K562 (cell line): ENCODE results near the gene RBM20. TPM values are rescaled to one million over a fixed set of nuclear protein-coding genes. Genes with fewer than 3 reads are reported as not detected.

Source experiments
- ATAC-seq: fragments of 200-7000 bp; cut with Tn5 transposase; 3 replicates; pipeline ENCODE4 v1.9.1; 2020; ENCODE audit warnings: moderate library complexity
- BruUV-seq: library from RNA; stranded (reverse); fragments of 400-500 nt; replicated peaks from 2 replicates; lab custom pipeline; 2021; lab: Mats Ljungman, UMichigan
- CTCF ChIA-PET: fragments of 300-600 bp; formaldehyde crosslinking; extraction: SDS; loops from one replicate; lab custom pipeline; 2021; ENCODE audit warnings: low intra/inter-chr PET ratio; lab: Yijun Ruan, JAX
- POLR2A ChIA-PET: fragments of 300-600, 350-650 bp; sonication (Branson Sonifier 250); formaldehyde crosslinking; extraction: SDS; loops from one replicate; lab custom pipeline; 2021; ENCODE audit warnings: antibody characterized with exemption, inconsistent platforms; lab: Yijun Ruan, JAX
- DNase-seq, 4 experiments: peaks; one replicate each; pipeline versions ENCODE4 v3.0.0 to v3.0.0-alpha.2; 2011 to 2018; ENCODE audit warnings: low spot score in 3 of 4, mixed read lengths in 3 of 4; ENCODE audit errors: extremely low read depth in 1 of 4
- FAIRE-seq: peaks from 2 replicates; lab custom pipeline; 2011; peaks lifted over from hg19 to GRCh38; lab: Jason Lieb, UNC
- H2AFZ ChIP-seq: 2 replicates; pipeline ENCODE4 v1.6.0; 2011; ENCODE audit warnings: low read depth, low read length, control low read depth, inconsistent platforms
- H3K27ac ChIP-seq: fragments of 200-600 bp; 3 replicates; pipeline ENCODE4 v1.8.0; 2011; ENCODE audit warnings: low read depth, mild to moderate bottlenecking, control low read depth, inconsistent platforms, low read length, moderate library complexity, mixed read lengths; ENCODE audit errors: extremely low read depth
- H3K27me3 ChIP-seq, 2 experiments: fragments of 300-600 bp in 1 of 2; 2 replicates in 1 of 2; 3 replicates in 1 of 2; pipeline versions ENCODE4 v1.6.0 to v1.8.0; 2011; ENCODE audit warnings: inconsistent platforms in 2 of 2, low read length in 2 of 2, mild to moderate bottlenecking in 1 of 2, mixed read lengths in 1 of 2, moderate library complexity in 1 of 2; ENCODE audit not compliant: control insufficient read depth in 2 of 2, insufficient read depth in 2 of 2
- H3K36me3 ChIP-seq: fragments of 300-600 bp; 3 replicates; pipeline ENCODE4 v1.8.0; 2011; ENCODE audit warnings: mild to moderate bottlenecking, low read length, inconsistent platforms; ENCODE audit not compliant: control insufficient read depth, insufficient read depth
- H3K4me1 ChIP-seq, 2 experiments: fragments of 200-600 bp in 1 of 2; replicated peaks in 1 of 2; 2 replicates in 1 of 2; 3 replicates in 1 of 2; pipeline versions ENCODE4 v1.5.1 to v1.8.0; 2011; ENCODE audit warnings: inconsistent platforms in 2 of 2, low read length in 2 of 2, mild to moderate bottlenecking in 1 of 2, mixed read lengths in 1 of 2, moderate library complexity in 1 of 2; ENCODE audit not compliant: control insufficient read depth in 2 of 2, insufficient read depth in 2 of 2
- H3K4me2 ChIP-seq: 2 replicates; pipeline ENCODE4 v1.6.1; 2011; ENCODE audit warnings: low read length, control low read depth, inconsistent platforms, mixed read lengths; ENCODE audit not compliant: insufficient read depth
- H3K4me3 ChIP-seq: fragments of 200-600 bp; sonication (generic), shearing (Covaris generic); 2 replicates; pipeline ENCODE4 v1.5.1; 2016; ENCODE audit warnings: control low read depth, inconsistent platforms
- H3K79me2 ChIP-seq: fragments of 200-600 bp; 3 replicates; pipeline ENCODE4 v1.8.0; 2011; ENCODE audit warnings: low read length, inconsistent platforms; ENCODE audit not compliant: control insufficient read depth, insufficient read depth
- H3K9ac ChIP-seq, 2 experiments: 2 replicates each; pipeline versions ENCODE4 v1.6.0 to v1.6.1; 2011; ENCODE audit warnings: low read depth in 2 of 2, low read length in 2 of 2, control low read depth in 1 of 2, inconsistent platforms in 1 of 2, mild to moderate bottlenecking in 1 of 2, mixed read lengths in 1 of 2; ENCODE audit not compliant: insufficient read depth in 1 of 2
- H3K9me1 ChIP-seq: one replicate; pipeline ENCODE4 v1.6.0; 2011; ENCODE audit warnings: inconsistent platforms, mild to moderate bottlenecking, low read length, moderate library complexity; ENCODE audit not compliant: control insufficient read depth, insufficient read depth
- H3K9me3 ChIP-seq: replicated peaks from 2 replicates; pipeline ENCODE4 v1.5.1; 2011; ENCODE audit warnings: low read depth, low read length, inconsistent platforms; ENCODE audit not compliant: control insufficient read depth, insufficient read depth
- H4K20me1 ChIP-seq: replicated peaks from 2 replicates; pipeline ENCODE4 v1.6.1; 2011; ENCODE audit warnings: low read length, inconsistent platforms, mixed read lengths; ENCODE audit not compliant: control insufficient read depth, insufficient read depth
- CHCHD3 ChIP-seq: fragments of 250-450 bp; sonication (Bioruptor Pico); IDR thresholded peaks from 2 replicates; pipeline ENCODE4 v2.1.2; 2022; ENCODE audit warnings: mild to moderate bottlenecking
- HDAC2 ChIP-seq: fragments of 450-650 bp; IDR thresholded peaks from 2 replicates; pipeline ENCODE4 v1.6.1; 2016; ENCODE audit warnings: mild to moderate bottlenecking
- IRF9 ChIP-seq: fragments of 450-650 bp; IDR thresholded peaks from 2 replicates; pipeline ENCODE4 v1.6.1; 2016; ENCODE audit warnings: missing biosample characterization, missing genetic modification characterization
- MLX ChIP-seq, 2 experiments: fragments of 450-650 bp in 1 of 2; sonication (generic) in 1 of 2; formaldehyde crosslinking; conservative IDR thresholded peaks; 2 replicates each; pipeline versions ENCODE4 v1.4.0 to v1.8.1; 2020 to 2022; ENCODE audit warnings: mild to moderate bottlenecking in 1 of 2, missing genetic modification reagents in 1 of 2
- MYNN ChIP-seq, 2 experiments: sonication (generic); formaldehyde crosslinking in 1 of 2; IDR thresholded peaks; 2 replicates each; pipeline versions ENCODE4 v1.5.0 to v1.6.1; 2016 to 2020; ENCODE audit warnings: antibody characterized with exemption in 1 of 2, missing genetic modification reagents in 1 of 2
- NFIX ChIP-seq: fragments of 250-450 bp; sonication (Bioruptor Pico); IDR thresholded peaks from 2 replicates; pipeline ENCODE4 v1.4.0; 2020; ENCODE audit warnings: low read depth, mild to moderate bottlenecking, moderate library complexity
- NR4A1 ChIP-seq, 2 experiments: fragments of 250-450 bp in 1 of 2; fragments of 450-650 bp in 1 of 2; sonication (Bioruptor Pico) in 1 of 2; IDR thresholded peaks; 2 replicates each; pipeline versions ENCODE4 v1.4.0 to v1.6.1; 2016 to 2020; ENCODE audit warnings: mild to moderate bottlenecking in 2 of 2, missing compliant biosample characterization in 1 of 2, missing genetic modification characterization in 1 of 2, moderate library complexity in 1 of 2
- SIRT6 ChIP-seq: IDR thresholded peaks from one replicate; pipeline ENCODE4 v1.6.1; 2012; ENCODE audit warnings: low read depth, mild to moderate bottlenecking, control low read depth, inconsistent platforms, low read length, moderate library complexity
- SNIP1 ChIP-seq: fragments of 450-650 bp; IDR thresholded peaks from 2 replicates; pipeline ENCODE4 v1.7.1; 2017; ENCODE audit warnings: low read depth, mild to moderate bottlenecking
- TEAD4 ChIP-seq, 2 experiments: sonication (generic) in 1 of 2; formaldehyde crosslinking in 1 of 2; IDR thresholded peaks; 2 replicates each; pipeline versions ENCODE4 v1.6.1 to v1.8.0; 2012 to 2022; ENCODE audit warnings: borderline replicate concordance in 1 of 2, inconsistent platforms in 1 of 2, low read length in 1 of 2, mild to moderate bottlenecking in 1 of 2, missing genetic modification reagents in 1 of 2
- TFE3 ChIP-seq: fragments of 450-650 bp; formaldehyde crosslinking; IDR thresholded peaks from 2 replicates; pipeline ENCODE4 v1.4.0; 2020; ENCODE audit warnings: mild to moderate bottlenecking, mixed read lengths
- ZNF449 ChIP-seq: fragments of 250-450 bp; sonication (Bioruptor Pico); IDR thresholded peaks from 2 replicates; pipeline ENCODE4 v1.8.0; 2022; ENCODE audit warnings: moderate library complexity, mild to moderate bottlenecking, inconsistent platforms
- WGBS: fragments of 100-300 bp; shearing (Covaris generic); methylation state at CpG from one replicate; pipeline ENCODE4 v1.1.6; 2016; ENCODE audit warnings: low coverage, mixed read lengths; ENCODE audit not compliant: insufficient coverage; ENCODE audit errors: missing lambda C conversion rate; 5-methylcytosine and 5-hydroxymethylcytosine counted together
- in situ Hi-C: fragments of 300-500 bp; cut with MboI; formaldehyde crosslinking; loops from 4 replicates; pipeline ENCODE4 v1.15.0; 2018; ENCODE audit warnings: inconsistent platforms, mixed read lengths
- intact Hi-C: fragments of 100-400 bp; cut with micrococcal nuclease; formaldehyde crosslinking; loops from 2 replicates; pipeline ENCODE4 v1.14.2; 2022
- polyA plus RNA-seq, 8 experiments: library from polyadenylated mRNA; depleted of rRNA in 4 of 8; stranded (reverse) in 5 of 8; unstranded in 3 of 8; fragments of >200 nt; fragmentation: Nextera tagmentation in 2 of 8; fragmentation: Illumina TruSeq in 1 of 8; extraction: Ambion mirVana in 2 of 8; extraction: Trizol in 1 of 8; gene quantifications; 2 replicates each; pipeline versions ENCODE4 v1.2.1 to v1.2.3, GENCODE V29; 2011 to 2014; ENCODE audit warnings: inconsistent platforms in 1 of 8, missing spikeins in 1 of 8
- total RNA-seq, 7 experiments: library from RNA; depleted of rRNA in 6 of 7; stranded (reverse); fragments of >200 nt in 6 of 7; fragmentation: Illumina TruSeq in 2 of 7; extraction: Trizol in 2 of 7; gene quantifications; 2 replicates each; pipeline versions ENCODE4 v1.2.1 to v1.2.3, GENCODE V29; 2011 to 2021; ENCODE audit warnings: low replicate concordance in 1 of 7

The RBM20 gene
- total and polyA plus RNA-seq, 9 of the 15 experiments (the other 6 are each of a cell fraction or from before 2014, with no cell fraction given) = 0.63 to 5.7 (median 3.2) TPM

GRCh38 chr10:110773693-110774068 is 129.5 kb downstream of the RBM20 start (continued):
- TF ChIP-seq IRF9 (tag) (no peak), NFIX (CRISPR knock-in tag) (no peak), TEAD4 (IDR thresholded peaks at IDR 0.05; ENCODE audit: low read length) (0 out of 2 replicates have a peak, but pooled peaks have one; percentile 18), TEAD4 (CRISPR knock-in tag; IDR thresholded peaks at IDR 0.05; ENCODE audit: borderline replicate concordance) (no peak), SIRT6 (no peak)

- Histone ChIP-seq H3K27me3 (no peaks in the 10 kb centered on the region), H3K4me3 (no peak overlapping the region), H3K4me1 (peaks cover 9 to 53% of the 10 kb centered on the region in 2 experiments; a peak in 4 of 5 replicates), H3K36me3 (no peaks in the 10 kb centered on the region), H3K79me2 (peaks cover 35% of the 10 kb centered on the region; the same call in 2 of the 3 replicates), H2AFZ (peak overlapping the region; percentile 66), H3K4me2 (peak overlapping the region; percentile 68), H3K9me1 (peaks cover 2% of the 10 kb centered on the region), H3K27ac (peak overlapping the region; percentile 93), H3K9ac (peak overlapping the region in 1 of 2 experiments; percentile 68; a peak in 2 of 4 replicates), H4K20me1 (no peaks in the 10 kb centered on the region), H3K9me3 (no peaks in the 10 kb centered on the region)
- POLR2A ChIA-PET = interaction anchor here (0.6 to 1.5 kb wide), 7 partner anchors 9 to 466 kb away, joined by 3 to 5 read pairs (median 4); partner anchors contain the start of gene PDCD4
- FAIRE-seq (peak; percentile 96), DNase-seq (peak; percentile 78 to 87 (median 84)), ATAC-seq (peak; percentile 89)
- CTCF ChIA-PET = no interaction called here
- in situ Hi-C loops (no loop called here), intact Hi-C loops (loop anchor here (2.0 to 10.0 kb wide), 2 partner anchors 98 to 460 kb away; no protein-coding TSS in a partner anchor)
- WGBS = 1% methylated on average over 7 of the region's 8 CpGs
- no TSS peak for BruUV-seq
- no peak for TF ChIP-seq ZNF449 (CRISPR knock-in tag)
- no peak for TF ChIP-seq MLX (CRISPR knock-in tag; conservative IDR thresholded peaks at IDR 0.05)
- TF ChIP-seq SNIP1 = 0 out of 2 replicates have a peak, but pooled peaks have one; percentile 25
- 0 out of 2 replicates have a peak, but pooled peaks have one; percentile 21 for TF ChIP-seq MYNN (IDR thresholded peaks at IDR 0.05)
- TF ChIP-seq MYNN (CRISPR knock-in tag; IDR thresholded peaks at IDR 0.05) = no peak
- no peak for TF ChIP-seq NR4A1 (CRISPR knock-in tag; IDR thresholded peaks at IDR 0.05)
- TF ChIP-seq NR4A1 (tag; IDR thresholded peaks at IDR 0.05) = 0 out of 2 replicates have a peak, but pooled peaks have one; percentile 28
- no peak for TF ChIP-seq TFE3 (CRISPR knock-in tag)
- 0 out of 2 replicates have a peak, but pooled peaks have one; percentile 13 for TF ChIP-seq HDAC2
- no peak for TF ChIP-seq CHCHD3
Observed at GRCh38 chr10:110774069-110775019, 130.2 kb downstream of the RBM20 start.
